NCI-H2029 treated with DMSO at 0.1 percent for 48 hours (cell line): Measurements from ENCODE around the gene ZNF438.

ENCODE experiments used
- DNase-seq: peaks from one replicate; lab custom pipeline; 2025; lab: John Stamatoyannopoulos, UW

The ZNF438 gene

GRCh38 chr10:30878920-30879319 is 152.7 kb downstream of the ZNF438 start:
- DNase-seq, result no peak

GRCh38 chr10:30877111-30877510 is 154.6 kb downstream of the ZNF438 start:
- no peak for DNase-seq

- no peak for DNase-seq
These were observed 158.3 kb downstream of the ZNF438 start for GRCh38 chr10:30873411-30873810.

GRCh38 chr10:30870896-30871295 is 160.8 kb downstream of the ZNF438 start:
- DNase-seq, result no peak

- DNase-seq, result no peak
These were observed 162.1 kb downstream of the ZNF438 start for GRCh38 chr10:30869566-30869965.

GRCh38 chr10:30868611-30869010 is 163.1 kb downstream of the ZNF438 start:
- DNase-seq, result no peak

GRCh38 chr10:30866896-30867295 is 164.8 kb downstream of the ZNF438 start:
- no peak for DNase-seq

- no peak for DNase-seq
These were observed 166.3 kb downstream of the ZNF438 start for GRCh38 chr10:30865141-30865926.

GRCh38 chr10:30863516-30864210 is 168.0 kb downstream of the ZNF438 start:
- no peak for DNase-seq

GRCh38 chr10:30862486-30862885 is 169.2 kb downstream of the ZNF438 start:
- no peak for DNase-seq

GRCh38 chr10:30861976-30862375 is 169.7 kb downstream of the ZNF438 start:
- DNase-seq, result no peak

GRCh38 chr10:30861221-30861620 is 170.4 kb downstream of the ZNF438 start:
- DNase-seq, result no peak

GRCh38 chr10:30858499-30858898 is 173.2 kb downstream of the ZNF438 start:
- no peak for DNase-seq

- DNase-seq, result no peak
These were observed 173.9 kb downstream of the ZNF438 start for GRCh38 chr10:30857803-30858202.

GRCh38 chr10:30855131-30855530 is 176.5 kb downstream of the ZNF438 start:
- DNase-seq, result no peak

- no peak for DNase-seq
These were observed 177.0 kb downstream of the ZNF438 start for GRCh38 chr10:30854656-30855055.

- no peak for DNase-seq
These were observed 178.6 kb downstream of the ZNF438 start for GRCh38 chr10:30853066-30853465.

- DNase-seq, result no peak
These were observed 180.9 kb downstream of the ZNF438 start for GRCh38 chr10:30850776-30851175.

GRCh38 chr10:30849231-30850035 is 182.2 kb downstream of the ZNF438 start:
- DNase-seq, result no peak

- no peak for DNase-seq
These were observed 183.2 kb downstream of the ZNF438 start for GRCh38 chr10:30848396-30849032.

GRCh38 chr10:30847642-30848041 is 184.0 kb downstream of the ZNF438 start:
- no peak for DNase-seq

GRCh38 chr10:30847199-30847598 is 184.5 kb downstream of the ZNF438 start:
- DNase-seq, result no peak
